GM12865 (cell line): Measurements from ENCODE around the gene PPP5C.
A peak's percentile ranks its signal among the peaks of the same experiment; 100 is the strongest.
"Not testable (repeated sequence)": the region's sequence is repeated elsewhere in the genome, so short reads cannot be mapped to it uniquely, and the experiment has no call there.

ENCODE experiments used
- DNase-seq: peaks from one replicate; pipeline ENCODE4 v3.0.0; 2010; ENCODE audit warnings: low read depth
- H3K4me3 ChIP-seq: 2 replicates; pipeline ENCODE4 v1.5.1; 2011; ENCODE audit warnings: mild to moderate bottlenecking, low read depth, low read length, control low read depth
- TF ChIP-seq, protein P1 (sequence below): IDR thresholded peaks from 2 replicates; pipeline ENCODE4 v1.5.1; 2011; ENCODE audit warnings: low read length, control low read depth, low read depth, inconsistent platforms; ENCODE audit not compliant: insufficient read depth; ENCODE audit errors: missing control alignments

PPP5C gene

DNA sequence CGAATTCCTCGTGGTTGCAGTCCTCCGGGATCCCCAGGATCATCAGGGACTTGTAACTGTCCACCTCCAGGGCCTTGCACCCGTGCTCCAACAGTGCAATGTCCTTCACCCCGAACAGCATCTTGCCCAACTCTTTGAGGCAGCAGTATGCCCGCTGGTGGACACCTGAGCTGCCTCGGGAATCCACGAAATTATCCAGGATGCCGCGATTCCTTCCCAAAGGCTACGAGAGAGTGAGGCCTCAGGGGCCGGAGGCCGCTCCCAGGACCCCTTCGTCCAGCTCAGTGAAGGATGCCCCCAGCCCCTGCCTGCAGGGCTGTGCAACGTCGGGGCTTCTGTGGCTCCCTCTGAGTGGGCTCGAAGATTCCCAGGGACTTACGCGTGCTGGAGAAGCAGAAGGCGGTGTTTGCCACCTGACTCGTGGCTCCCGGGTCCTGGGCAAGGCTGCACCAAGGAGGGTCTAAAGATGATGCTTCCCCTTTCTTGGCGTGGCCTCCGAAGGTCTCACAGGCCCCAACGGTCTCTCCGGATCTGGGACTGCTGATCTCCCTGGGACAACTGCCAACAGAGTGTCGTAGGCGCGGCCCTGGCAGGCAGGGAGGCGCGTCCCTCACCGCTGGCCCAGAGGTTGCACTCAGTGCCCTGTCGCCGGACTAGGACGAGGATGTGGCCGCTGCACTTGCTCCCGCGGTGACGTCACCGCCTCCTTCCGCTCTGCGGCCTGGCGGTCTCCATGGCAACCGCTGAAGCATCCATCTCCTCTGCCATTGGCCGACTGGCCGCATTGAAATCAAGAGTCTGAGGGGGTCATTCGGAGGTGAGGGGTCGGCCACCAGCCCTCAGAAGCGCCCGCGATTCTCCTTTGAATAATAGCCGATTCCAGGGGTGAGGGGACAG, 81.6 kb downstream of the PPP5C start, which contains the start of gene PNMA8C:
TSS of gene PNMA8C (minus strand) at position 698 of the 897 bp plus-strand sequence. CDS start at position 121, 577 bp downstream.
- TF ChIP-seq, protein P1, sequence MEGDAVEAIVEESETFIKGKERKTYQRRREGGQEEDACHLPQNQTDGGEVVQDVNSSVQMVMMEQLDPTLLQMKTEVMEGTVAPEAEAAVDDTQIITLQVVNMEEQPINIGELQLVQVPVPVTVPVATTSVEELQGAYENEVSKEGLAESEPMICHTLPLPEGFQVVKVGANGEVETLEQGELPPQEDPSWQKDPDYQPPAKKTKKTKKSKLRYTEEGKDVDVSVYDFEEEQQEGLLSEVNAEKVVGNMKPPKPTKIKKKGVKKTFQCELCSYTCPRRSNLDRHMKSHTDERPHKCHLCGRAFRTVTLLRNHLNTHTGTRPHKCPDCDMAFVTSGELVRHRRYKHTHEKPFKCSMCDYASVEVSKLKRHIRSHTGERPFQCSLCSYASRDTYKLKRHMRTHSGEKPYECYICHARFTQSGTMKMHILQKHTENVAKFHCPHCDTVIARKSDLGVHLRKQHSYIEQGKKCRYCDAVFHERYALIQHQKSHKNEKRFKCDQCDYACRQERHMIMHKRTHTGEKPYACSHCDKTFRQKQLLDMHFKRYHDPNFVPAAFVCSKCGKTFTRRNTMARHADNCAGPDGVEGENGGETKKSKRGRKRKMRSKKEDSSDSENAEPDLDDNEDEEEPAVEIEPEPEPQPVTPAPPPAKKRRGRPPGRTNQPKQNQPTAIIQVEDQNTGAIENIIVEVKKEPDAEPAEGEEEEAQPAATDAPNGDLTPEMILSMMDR, result no peak
- peak; percentile 66 for DNase-seq
- no peak within 1 kb of the TSS for H3K4me3 ChIP-seq

DNA sequence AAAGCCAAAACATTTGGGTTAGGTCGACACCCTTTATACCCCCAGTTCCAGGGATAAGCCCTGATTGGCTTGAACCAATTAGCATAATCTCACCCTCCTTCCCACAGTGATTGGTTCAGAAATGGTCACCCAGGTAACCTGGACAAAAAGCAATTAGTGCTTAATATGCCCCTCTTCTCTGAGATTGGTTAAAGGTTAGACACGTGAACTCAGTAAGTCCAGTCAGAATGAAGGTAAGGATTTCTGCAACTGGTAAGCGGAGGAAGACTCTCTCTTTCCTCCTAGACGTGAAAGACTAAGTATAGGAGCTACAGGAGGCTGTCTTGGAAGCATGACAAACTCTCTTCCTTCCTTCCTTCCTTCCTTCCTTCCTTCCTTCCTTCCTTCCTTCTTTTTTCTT, 83.1 kb downstream of the PPP5C start:
- no peak overlapping the region for H3K4me3 ChIP-seq
- DNase-seq, result no peak
- TF ChIP-seq, protein P1, result no peak

DNA sequence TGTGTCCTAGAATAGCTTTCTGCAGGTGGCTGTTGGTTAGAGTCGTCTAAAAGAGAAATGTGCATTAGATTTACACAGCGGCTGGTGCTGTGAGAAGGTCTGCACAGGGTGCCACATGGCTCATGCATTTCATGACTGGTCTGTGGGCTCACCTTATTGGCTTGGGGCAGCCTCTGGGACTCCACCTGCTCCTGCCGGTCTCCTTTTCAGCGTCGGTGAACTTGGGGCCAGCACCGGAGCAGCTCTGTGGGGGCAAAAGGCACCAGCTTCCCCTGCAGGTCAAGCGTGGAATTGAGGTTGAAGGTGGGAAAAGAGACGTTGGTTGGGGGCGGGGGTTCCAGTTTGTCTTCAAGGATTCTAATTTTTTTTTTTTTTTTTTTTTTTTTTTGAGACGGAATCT, 84.9 kb downstream of the PPP5C start:
- no peak overlapping the region for H3K4me3 ChIP-seq
- TF ChIP-seq, protein P1, result peak; percentile 11
- DNase-seq, result peak; percentile 7

DNA sequence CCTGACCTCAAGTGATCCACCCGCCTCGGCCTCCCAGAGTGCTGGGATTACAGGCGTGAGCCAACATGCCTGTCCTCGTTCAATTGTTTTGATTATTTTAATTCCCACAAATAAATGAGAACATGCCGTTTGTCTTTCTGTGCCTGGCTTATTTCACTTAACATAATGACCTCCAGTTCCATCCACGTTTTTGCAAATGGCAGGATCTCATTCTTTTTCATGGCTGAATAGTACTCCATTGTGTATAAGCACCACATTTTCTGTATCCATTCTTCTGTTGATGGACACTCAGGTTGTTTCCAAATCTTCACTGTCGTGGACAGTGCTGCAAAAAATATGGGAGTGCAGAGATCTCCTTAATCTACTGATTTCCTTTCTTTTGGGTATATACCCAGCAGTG, 86.6 kb downstream of the PPP5C start:
- H3K4me3 ChIP-seq, DNase-seq: not testable (repeated sequence)

DNA sequence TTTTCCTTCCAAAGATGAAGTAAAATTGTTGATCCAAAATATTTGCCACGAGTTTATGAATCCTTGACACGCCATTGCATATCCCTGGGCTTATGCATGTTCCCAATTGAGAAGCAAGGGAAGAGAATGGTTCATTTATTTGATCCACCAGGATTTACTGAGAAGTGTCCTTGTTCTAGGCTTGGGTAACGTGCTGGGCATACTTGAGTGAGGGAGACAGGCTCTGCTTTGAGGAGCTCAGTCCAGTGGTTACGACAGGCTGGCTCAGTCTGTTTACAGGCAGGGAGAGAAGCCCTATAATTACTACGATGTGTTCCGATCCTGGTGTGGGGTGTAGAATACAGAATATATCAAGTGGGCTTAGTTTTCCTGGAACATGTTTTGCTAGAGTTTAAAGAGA, 88.1 kb downstream of the PPP5C start:
- no peak for DNase-seq
- TF ChIP-seq, protein P1, result no peak

DNA sequence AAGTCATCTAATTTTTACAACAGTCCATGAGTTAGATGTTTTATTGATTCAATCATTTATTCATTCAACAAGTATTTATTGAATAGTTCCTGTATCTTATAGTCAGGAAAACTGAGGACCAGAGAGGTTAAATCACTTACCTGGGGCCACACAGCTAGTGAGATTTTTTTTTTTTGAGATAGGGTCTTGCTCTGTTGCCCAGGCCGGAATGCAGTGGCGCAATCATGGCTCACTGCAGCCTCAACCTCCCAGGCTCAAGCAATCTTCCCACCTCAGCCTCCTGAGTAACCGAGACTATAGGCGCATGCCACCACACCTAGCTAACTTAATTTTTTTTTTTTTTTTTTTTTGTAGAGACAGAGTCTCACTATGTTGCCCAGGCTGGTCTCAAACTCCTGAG, 88.8 kb downstream of the PPP5C start:
- H3K4me3 ChIP-seq, DNase-seq: not testable (repeated sequence)

More for the DNA sequence above, 88.1 kb downstream of the PPP5C start:
- no peak overlapping the region for H3K4me3 ChIP-seq
